Transverse colon (tissue), 3 donors: Measurements from ENCODE around the gene NPC1.

ENCODE experiments used
- CTCF ChIP-seq, 5 experiments: fragments of 200-600 bp in 3 of 5; fragments of 450-650 bp in 2 of 5; sonication (generic) in 3 of 5; IDR thresholded peaks; 1 replicate in 2 of 5; 2 replicates in 3 of 5; pipeline ENCODE4 v1.5.1; 2016 to 2017; ENCODE audit warnings: antibody characterized with exemption in 5 of 5, inconsistent platforms in 3 of 5, mild to moderate bottlenecking in 2 of 5, moderate library complexity in 1 of 5
- POLR2A ChIP-seq: fragments of 450-650 bp; IDR thresholded peaks from one replicate; pipeline ENCODE4 v1.6.1; 2016; ENCODE audit warnings: antibody characterized with exemption, mild to moderate bottlenecking, moderate library complexity

GRCh38 chr18:23634692-23635091 lies 48.4 kb upstream of the NPC1 start:
- TF ChIP-seq CTCF (IDR thresholded peaks at IDR 0.05) (no peak), POLR2A (no peak)
